Esophagus muscularis mucosa (tissue), 3 donors: ENCODE data around the gene RGSL1.

Experiments used
- CTCF ChIP-seq, 3 experiments: fragments of 200-600 bp in 2 of 3; fragments of 450-650 bp in 1 of 3; sonication (generic) in 2 of 3; IDR thresholded peaks; one replicate each; pipeline ENCODE4 v1.5.1; 2017 to 2019; ENCODE audit warnings: antibody characterized with exemption in 3 of 3, mild to moderate bottlenecking in 2 of 3, moderate library complexity in 1 of 3
- POLR2A ChIP-seq: fragments of 450-650 bp; IDR thresholded peaks from one replicate; pipeline ENCODE4 v1.6.1; 2017; ENCODE audit warnings: antibody characterized with exemption, moderate library complexity, mild to moderate bottlenecking, low read depth
- POLR2AphosphoS5 ChIP-seq, 2 donors: sonication (generic); formaldehyde crosslinking; IDR thresholded peaks; one replicate each; pipeline ENCODE4 v1.6.1; 2017; ENCODE audit warnings: antibody characterized with exemption in 2 of 2

GRCh38 chr1:182598296-182598695, 148.3 kb downstream of the RGSL1 start:
- TF ChIP-seq CTCF (IDR thresholded peaks at IDR 0.05), result no peak
- TF ChIP-seq POLR2A, result no peak
- TF ChIP-seq POLR2AphosphoS5 (IDR thresholded peaks at IDR 0.05), result no peak
